ENCODE data around the gene PTPRD.

The PTPRD gene

DNA sequence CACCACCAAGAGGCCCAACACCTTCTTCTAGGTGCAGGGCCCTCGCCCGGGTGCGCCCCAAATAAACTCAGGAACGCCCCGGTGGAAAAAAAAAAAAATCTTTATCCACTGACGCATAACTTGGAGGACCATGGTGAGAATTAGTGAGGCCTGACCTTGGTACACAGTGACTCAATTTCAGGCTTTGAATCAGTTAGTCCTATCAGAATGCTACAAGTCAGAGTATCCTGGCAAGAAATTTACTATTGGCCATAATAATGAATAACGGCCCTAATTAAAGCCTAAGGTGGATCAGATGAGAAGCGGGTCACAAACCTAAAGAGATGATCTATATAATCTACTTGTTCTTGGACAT lies 1899.0 kb downstream of the PTPRD start:
- in situ Hi-C loops (cut with HindIII; ENCODE audit: low sequenced_read_pairs), result no loop called here
- no peak for DNase-seq (ENCODE audit: low read depth)
- H3K4me3 ChIP-seq (ENCODE audit: low read depth, low read length), result no peak overlapping the region
- TF ChIP-seq CTCF (IDR thresholded peaks at IDR 0.05; ENCODE audit: low read depth, low read length, missing control alignments), result no peak

- H3K4me3 ChIP-seq (ENCODE audit: low read depth, low read length), result no peak overlapping the region
- in situ Hi-C loops (cut with HindIII; ENCODE audit: low sequenced_read_pairs), result no loop called here
- no peak for TF ChIP-seq CTCF (IDR thresholded peaks at IDR 0.05; ENCODE audit: low read depth, low read length, missing control alignments)
- no peak for DNase-seq (ENCODE audit: low read depth)
These were observed 1899.5 kb downstream of the PTPRD start for GRCh38 chr9:8713149-8713810.

DNA sequence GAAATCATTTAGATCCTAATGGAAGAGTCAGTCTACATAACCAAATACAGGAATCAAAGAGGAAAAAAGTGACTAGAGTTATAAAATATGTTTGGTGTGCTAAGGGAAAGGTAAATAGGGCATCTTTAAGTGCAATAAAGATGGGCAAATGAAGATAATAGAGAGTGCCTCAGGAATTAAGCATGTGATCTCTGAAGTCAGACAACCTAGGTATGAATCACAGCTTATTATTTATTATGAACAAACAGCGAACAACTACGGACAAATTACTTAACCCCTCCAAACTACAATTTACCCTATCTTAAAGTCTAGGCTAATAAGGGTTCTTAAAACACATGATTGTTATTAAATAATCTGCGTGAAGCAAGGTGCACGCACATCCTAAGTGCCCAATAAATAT lies 1903.1 kb downstream of the PTPRD start:
- H3K4me3 ChIP-seq (ENCODE audit: low read depth, low read length), result no peak overlapping the region
- no peak for TF ChIP-seq CTCF (IDR thresholded peaks at IDR 0.05; ENCODE audit: low read depth, low read length, missing control alignments)
- DNase-seq (ENCODE audit: low read depth), result no peak
- in situ Hi-C loops (cut with HindIII; ENCODE audit: low sequenced_read_pairs), result no loop called here

DNA sequence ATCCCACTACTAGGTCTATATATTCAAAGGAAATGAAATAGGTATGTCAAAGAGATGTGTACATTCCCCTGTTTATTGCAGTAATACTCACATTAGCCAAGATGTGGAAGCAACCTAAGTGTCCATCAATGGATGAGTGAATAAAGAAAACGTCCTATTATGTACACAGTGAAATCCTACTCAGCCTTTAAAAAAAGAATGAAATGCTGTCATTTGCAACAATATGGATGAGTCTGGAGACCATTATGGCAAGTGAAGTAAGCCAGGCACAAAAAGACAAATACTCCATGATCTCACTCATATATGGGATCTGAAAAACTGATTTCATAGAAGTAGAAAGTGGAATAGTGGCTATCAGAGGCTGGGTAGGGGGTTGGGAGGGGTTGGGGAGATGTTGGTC lies 1904.1 kb downstream of the PTPRD start:
- TF ChIP-seq CTCF (IDR thresholded peaks at IDR 0.05; ENCODE audit: low read depth, low read length, missing control alignments), result no peak
- DNase-seq (ENCODE audit: low read depth), result no peak
- no peak overlapping the region for H3K4me3 ChIP-seq (ENCODE audit: low read depth, low read length)
- in situ Hi-C loops (cut with HindIII; ENCODE audit: low sequenced_read_pairs), result no loop called here

DNA sequence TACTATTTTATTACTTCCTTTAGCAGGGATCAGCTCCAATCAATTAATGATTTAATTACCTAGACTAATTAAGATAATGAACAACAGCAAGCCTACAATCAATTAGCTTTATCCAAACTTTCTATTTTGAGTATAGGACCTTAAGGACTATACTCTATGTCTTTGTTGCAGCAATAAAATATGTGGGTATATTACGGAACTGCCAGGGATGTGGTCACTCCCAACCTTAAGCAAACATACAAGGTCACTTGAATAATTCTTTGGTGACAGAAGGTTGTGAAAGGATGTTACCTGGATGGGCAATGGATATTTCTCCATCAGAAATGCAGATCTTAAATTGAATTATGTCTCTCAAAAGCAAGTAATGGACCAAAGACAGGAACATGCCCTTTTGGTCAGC lies 1905.8 kb downstream of the PTPRD start:
- in situ Hi-C loops (cut with HindIII; ENCODE audit: low sequenced_read_pairs), result no loop called here
- DNase-seq (ENCODE audit: low read depth), result no peak
- no peak for TF ChIP-seq CTCF (IDR thresholded peaks at IDR 0.05; ENCODE audit: low read depth, low read length, missing control alignments)
- H3K4me3 ChIP-seq (ENCODE audit: low read depth, low read length), result no peak overlapping the region

- TF ChIP-seq CTCF (IDR thresholded peaks at IDR 0.05; ENCODE audit: low read depth, low read length, missing control alignments), result no peak
These were observed 1906.3 kb downstream of the PTPRD start for GRCh38 chr9:8706531-8706930.

More at GRCh38 chr9:8706531-8706930, 1906.3 kb downstream of the PTPRD start:
- in situ Hi-C loops (cut with HindIII; ENCODE audit: low sequenced_read_pairs), result no loop called here
- H3K4me3 ChIP-seq (ENCODE audit: low read depth, low read length), result no peak overlapping the region
- no peak for DNase-seq (ENCODE audit: low read depth)
